ENCODE measurements around the gene PAPPA2.

DNA sequence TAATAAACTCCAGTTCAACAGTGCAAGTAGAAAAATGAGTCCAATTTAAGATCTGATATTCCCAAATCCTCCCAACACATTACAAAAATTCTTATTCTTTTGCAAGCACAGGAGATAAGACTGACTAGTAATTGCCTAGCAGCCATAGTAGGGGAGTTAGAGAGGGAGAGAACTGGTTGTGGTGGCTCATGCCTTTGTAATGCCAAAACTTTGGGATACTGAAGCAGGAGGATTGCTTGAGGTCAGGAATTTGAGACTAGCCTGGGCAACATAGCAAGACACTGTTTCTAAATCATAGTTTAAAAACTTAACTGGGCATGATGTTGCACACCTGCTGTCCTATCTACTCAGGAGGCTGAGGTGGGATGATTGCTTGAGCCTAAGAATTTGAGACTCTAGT is 26.7 kb upstream of the PAPPA2 start:
- TF ChIP-seq ZNF138 (tag by site-specific recombination; IDR thresholded peaks at IDR 0.05; ENCODE audit: borderline replicate concordance) (no peak), KLF16 (tag by site-specific recombination; IDR thresholded peaks at IDR 0.05) (no peak)
- TF ChIP-seq, protein P1, sequence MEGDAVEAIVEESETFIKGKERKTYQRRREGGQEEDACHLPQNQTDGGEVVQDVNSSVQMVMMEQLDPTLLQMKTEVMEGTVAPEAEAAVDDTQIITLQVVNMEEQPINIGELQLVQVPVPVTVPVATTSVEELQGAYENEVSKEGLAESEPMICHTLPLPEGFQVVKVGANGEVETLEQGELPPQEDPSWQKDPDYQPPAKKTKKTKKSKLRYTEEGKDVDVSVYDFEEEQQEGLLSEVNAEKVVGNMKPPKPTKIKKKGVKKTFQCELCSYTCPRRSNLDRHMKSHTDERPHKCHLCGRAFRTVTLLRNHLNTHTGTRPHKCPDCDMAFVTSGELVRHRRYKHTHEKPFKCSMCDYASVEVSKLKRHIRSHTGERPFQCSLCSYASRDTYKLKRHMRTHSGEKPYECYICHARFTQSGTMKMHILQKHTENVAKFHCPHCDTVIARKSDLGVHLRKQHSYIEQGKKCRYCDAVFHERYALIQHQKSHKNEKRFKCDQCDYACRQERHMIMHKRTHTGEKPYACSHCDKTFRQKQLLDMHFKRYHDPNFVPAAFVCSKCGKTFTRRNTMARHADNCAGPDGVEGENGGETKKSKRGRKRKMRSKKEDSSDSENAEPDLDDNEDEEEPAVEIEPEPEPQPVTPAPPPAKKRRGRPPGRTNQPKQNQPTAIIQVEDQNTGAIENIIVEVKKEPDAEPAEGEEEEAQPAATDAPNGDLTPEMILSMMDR (tag by site-specific recombination; IDR thresholded peaks at IDR 0.05) = no peak
